Adrenal gland (tissue), 5 donors: ENCODE measurements around the gene MRPS34.

Experiments
- CTCF ChIP-seq, 6 experiments: fragments of 450-650 bp in 4 of 6; fragments of 200-600 bp in 2 of 6; sonication (generic) in 1 of 6; IDR thresholded peaks; 1 replicate in 5 of 6; 2 replicates in 1 of 6; pipeline versions ENCODE4 v1.5.1 to v1.8.0; 2016 to 2021; ENCODE audit warnings: antibody characterized with exemption in 6 of 6, mild to moderate bottlenecking in 2 of 6, moderate library complexity in 1 of 6
- POLR2A ChIP-seq, 2 donors: fragments of 450-650 bp; IDR thresholded peaks; one replicate each; pipeline ENCODE4 v1.6.1; 2017; ENCODE audit warnings: antibody characterized with exemption in 2 of 2, mild to moderate bottlenecking in 2 of 2, moderate library complexity in 1 of 2
- donor health status: DM: no; HTN: no; CAD: no.

GRCh38 chr16:1810536-1810935 lies 37.6 kb upstream of the MRPS34 start:
- no peak for TF ChIP-seq CTCF (IDR thresholded peaks at IDR 0.05)
- no peak for TF ChIP-seq POLR2A (IDR thresholded peaks at IDR 0.05)
